ENCODE measurements around the gene COPZ1. TPM values are rescaled to one million over a fixed set of nuclear protein-coding genes. Genes with fewer than 3 reads are reported as not detected.

Gene COPZ1
- total RNA-seq, 2 donors from 2014 or later = 83.1 to 192 TPM

- H3K36me3 ChIP-seq = no peaks in the 10 kb centered on the region
- peak overlapping the region; percentile 90 to 94 for H3K27ac ChIP-seq
- H3K4me1 ChIP-seq (replicated peaks) = peaks cover 8% of the 10 kb centered on the region
- H3K4me3 ChIP-seq = no peak overlapping the region
- 63% methylated on average over 10 of the region's 10 CpGs for WGBS
- H3K27me3 ChIP-seq (replicated peaks; ENCODE audit: insufficient read depth) = no peaks in the 10 kb centered on the region
- intact Hi-C loops (cut with DNase I) = no loop called here
- DNase-seq (ENCODE audit: low spot score) = no peak
- H3K9me3 ChIP-seq = no peaks in the 10 kb centered on the region
- no peak for TF ChIP-seq POLR2A (IDR thresholded peaks at IDR 0.05)
- no peak for TF ChIP-seq POLR2AphosphoS5 (IDR thresholded peaks at IDR 0.05)
- TF ChIP-seq CTCF (IDR thresholded peaks at IDR 0.05) = no peak
These were observed 60.5 kb downstream of the COPZ1 start for GRCh38 chr12:54385251-54385914.

GRCh38 chr12:54386403-54387113, 61.6 kb downstream of the COPZ1 start:
- Histone ChIP-seq H3K4me3 (no peak overlapping the region), H3K4me1 (replicated peaks) (peaks cover 8% of the 10 kb centered on the region)
- WGBS = 84% methylated on average over 3 of the region's 3 CpGs

GRCh38 chr12:54387114-54387467, 62.2 kb downstream of the COPZ1 start:
- TF ChIP-seq POLR2A (IDR thresholded peaks at IDR 0.05) (no peak), CTCF (IDR thresholded peaks at IDR 0.05) (no peak), POLR2AphosphoS5 (IDR thresholded peaks at IDR 0.05) (no peak)
- intact Hi-C loops (cut with DNase I) = no loop called here
- no peak for DNase-seq (ENCODE audit: low spot score)
- peak overlapping the region; percentile 90 to 94 for H3K27ac ChIP-seq
- H3K36me3 ChIP-seq = no peaks in the 10 kb centered on the region
- H3K27me3 ChIP-seq (replicated peaks; ENCODE audit: insufficient read depth) = no peaks in the 10 kb centered on the region
- 91% methylated on average over 3 of the region's 3 CpGs for WGBS
- peaks cover 8% of the 10 kb centered on the region for H3K4me1 ChIP-seq (replicated peaks)
- H3K9me3 ChIP-seq = no peaks in the 10 kb centered on the region
- H3K4me3 ChIP-seq = no peak overlapping the region

More at GRCh38 chr12:54386403-54387113, 61.6 kb downstream of the COPZ1 start:
- intact Hi-C loops (cut with DNase I) = no loop called here
- DNase-seq (ENCODE audit: low spot score) = no peak
- H3K9me3 ChIP-seq = no peaks in the 10 kb centered on the region
- no peaks in the 10 kb centered on the region for H3K36me3 ChIP-seq
- H3K27ac ChIP-seq = peak overlapping the region; percentile 90 to 94
- H3K27me3 ChIP-seq (replicated peaks; ENCODE audit: insufficient read depth) = no peaks in the 10 kb centered on the region
- TF ChIP-seq POLR2A (IDR thresholded peaks at IDR 0.05) = no peak

GRCh38 chr12:54388237-54389133, 63.6 kb downstream of the COPZ1 start:
- Histone ChIP-seq H3K4me1 (replicated peaks) (peaks cover 8% of the 10 kb centered on the region), H3K9me3 (no peaks in the 10 kb centered on the region), H3K27me3 (replicated peaks; ENCODE audit: insufficient read depth) (no peaks in the 10 kb centered on the region), H3K4me3 (no peak overlapping the region), H3K36me3 (no peaks in the 10 kb centered on the region), H3K27ac (peak overlapping the region; percentile 90 to 94)
- DNase-seq (ENCODE audit: low spot score) = no peak
- intact Hi-C loops (cut with DNase I) = no loop called here
- WGBS = 69% methylated on average over 4 of the region's 4 CpGs
- TF ChIP-seq POLR2AphosphoS5 (IDR thresholded peaks at IDR 0.05) = no peak

- Histone ChIP-seq H3K4me1 (replicated peaks) (peaks cover 8% of the 10 kb centered on the region), H3K27me3 (replicated peaks; ENCODE audit: insufficient read depth) (no peaks in the 10 kb centered on the region), H3K27ac (peak overlapping the region; percentile 90 to 94), H3K4me3 (no peak overlapping the region), H3K9me3 (no peaks in the 10 kb centered on the region), H3K36me3 (no peaks in the 10 kb centered on the region)
- TF ChIP-seq POLR2AphosphoS5 (IDR thresholded peaks at IDR 0.05) (no peak), POLR2A (IDR thresholded peaks at IDR 0.05) (no peak), CTCF (IDR thresholded peaks at IDR 0.05) (no peak)
- intact Hi-C loops (cut with DNase I) = no loop called here
- 89% methylated on average over 3 of the region's 3 CpGs for WGBS
- no peak for DNase-seq (ENCODE audit: low spot score)
These were observed 64.2 kb downstream of the COPZ1 start for GRCh38 chr12:54389134-54389508.

Measured in prostate gland (tissue), 2 donors.